ENCODE results near the gene ORM2.

The ORM2 gene

DNA sequence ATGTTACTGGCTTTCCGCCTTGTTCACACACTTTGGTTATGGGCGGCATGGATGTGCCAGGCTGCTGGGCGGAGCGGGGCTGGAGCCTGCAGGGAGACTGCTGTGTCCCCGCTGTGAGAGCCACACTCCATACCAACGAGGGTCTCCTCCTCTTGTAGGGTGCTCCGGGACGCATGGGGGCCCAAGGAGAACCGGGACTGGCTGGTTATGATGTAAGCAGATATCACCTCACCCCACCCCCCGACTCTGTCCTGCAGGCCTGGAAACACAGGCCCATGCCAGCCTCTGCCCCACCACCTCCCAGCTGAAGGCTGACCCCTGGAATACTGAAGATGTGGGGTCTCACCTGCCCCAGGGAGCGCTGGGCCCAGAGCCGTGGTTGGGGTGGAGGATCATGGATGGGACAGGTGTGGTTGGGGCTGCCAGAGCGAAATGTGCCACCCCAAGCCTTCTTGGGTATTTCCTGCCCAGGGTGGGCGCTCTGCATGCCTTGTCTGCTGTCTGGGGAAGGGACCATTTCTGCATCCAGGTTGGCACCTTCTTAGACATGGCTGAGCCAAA, 46.0 kb upstream of the ORM2 start:
- H3K9me3 ChIP-seq (ENCODE audit: insufficient read depth, low read depth, low read length) = no peaks in the 10 kb centered on the region
- no peaks in the 10 kb centered on the region for H3K4me1 ChIP-seq (ENCODE audit: insufficient read depth, low read length, poor library complexity, severe bottlenecking)
- H3K9ac ChIP-seq (ENCODE audit: low read depth, low read length, poor library complexity, severe bottlenecking) = no peak overlapping the region
- no peak overlapping the region for H3K4me2 ChIP-seq (ENCODE audit: low read depth, low read length, poor library complexity, severe bottlenecking)
- no peaks in the 10 kb centered on the region for H4K20me1 ChIP-seq (ENCODE audit: insufficient read depth, low read length, poor library complexity, severe bottlenecking)
- H3K27me3 ChIP-seq (ENCODE audit: insufficient read depth, low read length, poor library complexity, severe bottlenecking) = no peaks in the 10 kb centered on the region
- H3K36me3 ChIP-seq (ENCODE audit: insufficient read depth, low read length) = no peaks in the 10 kb centered on the region
- no peak for TF ChIP-seq EZH2phosphoT487 (IDR thresholded peaks at IDR 0.05; ENCODE audit: borderline replicate concordance)
- TF ChIP-seq, protein P1, sequence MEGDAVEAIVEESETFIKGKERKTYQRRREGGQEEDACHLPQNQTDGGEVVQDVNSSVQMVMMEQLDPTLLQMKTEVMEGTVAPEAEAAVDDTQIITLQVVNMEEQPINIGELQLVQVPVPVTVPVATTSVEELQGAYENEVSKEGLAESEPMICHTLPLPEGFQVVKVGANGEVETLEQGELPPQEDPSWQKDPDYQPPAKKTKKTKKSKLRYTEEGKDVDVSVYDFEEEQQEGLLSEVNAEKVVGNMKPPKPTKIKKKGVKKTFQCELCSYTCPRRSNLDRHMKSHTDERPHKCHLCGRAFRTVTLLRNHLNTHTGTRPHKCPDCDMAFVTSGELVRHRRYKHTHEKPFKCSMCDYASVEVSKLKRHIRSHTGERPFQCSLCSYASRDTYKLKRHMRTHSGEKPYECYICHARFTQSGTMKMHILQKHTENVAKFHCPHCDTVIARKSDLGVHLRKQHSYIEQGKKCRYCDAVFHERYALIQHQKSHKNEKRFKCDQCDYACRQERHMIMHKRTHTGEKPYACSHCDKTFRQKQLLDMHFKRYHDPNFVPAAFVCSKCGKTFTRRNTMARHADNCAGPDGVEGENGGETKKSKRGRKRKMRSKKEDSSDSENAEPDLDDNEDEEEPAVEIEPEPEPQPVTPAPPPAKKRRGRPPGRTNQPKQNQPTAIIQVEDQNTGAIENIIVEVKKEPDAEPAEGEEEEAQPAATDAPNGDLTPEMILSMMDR (conservative IDR thresholded peaks at IDR 0.05; ENCODE audit: low read length) = no peak
- no peaks in the 10 kb centered on the region for H3K79me2 ChIP-seq (ENCODE audit: insufficient read depth, low read length)
- H3K9me2 ChIP-seq (replicated peaks; ENCODE audit: low read depth, low read length) = no peaks in the 10 kb centered on the region
- no peaks in the 10 kb centered on the region for H3F3A ChIP-seq (ENCODE audit: low read depth)
- H2AFZ ChIP-seq (ENCODE audit: low read length) = no peak overlapping the region
- H3K4me3 ChIP-seq (ENCODE audit: low read length, poor library complexity, severe bottlenecking) = no peak overlapping the region

GRCh38 chr9:114284316-114285060, 45.2 kb upstream of the ORM2 start:
- H3K9ac ChIP-seq (ENCODE audit: low read depth, low read length, poor library complexity, severe bottlenecking) = no peak overlapping the region
- H3K9me3 ChIP-seq (ENCODE audit: insufficient read depth, low read depth, low read length) = no peaks in the 10 kb centered on the region
- no peak overlapping the region for H3K4me3 ChIP-seq (ENCODE audit: low read length, poor library complexity, severe bottlenecking)
- no peaks in the 10 kb centered on the region for H3F3A ChIP-seq (ENCODE audit: low read depth)
- H2AFZ ChIP-seq (ENCODE audit: low read length) = no peak overlapping the region
- H3K79me2 ChIP-seq (ENCODE audit: insufficient read depth, low read length) = no peaks in the 10 kb centered on the region
- H3K4me1 ChIP-seq (ENCODE audit: insufficient read depth, low read length, poor library complexity, severe bottlenecking) = no peaks in the 10 kb centered on the region
- H3K36me3 ChIP-seq (ENCODE audit: insufficient read depth, low read length) = no peaks in the 10 kb centered on the region
- H3K4me2 ChIP-seq (ENCODE audit: low read depth, low read length, poor library complexity, severe bottlenecking) = no peak overlapping the region
- H3K9me2 ChIP-seq (replicated peaks; ENCODE audit: low read depth, low read length) = no peaks in the 10 kb centered on the region
- TF ChIP-seq, protein P1 (conservative IDR thresholded peaks at IDR 0.05; ENCODE audit: low read length) = no peak
- no peaks in the 10 kb centered on the region for H3K27me3 ChIP-seq (ENCODE audit: insufficient read depth, low read length, poor library complexity, severe bottlenecking)
- H4K20me1 ChIP-seq (ENCODE audit: insufficient read depth, low read length, poor library complexity, severe bottlenecking) = no peaks in the 10 kb centered on the region

GRCh38 chr9:114285166-114285867, 44.4 kb upstream of the ORM2 start:
- TF ChIP-seq, protein P1 (conservative IDR thresholded peaks at IDR 0.05; ENCODE audit: low read length) = no peak
- no peak for TF ChIP-seq EZH2phosphoT487 (IDR thresholded peaks at IDR 0.05; ENCODE audit: borderline replicate concordance)
- no peaks in the 10 kb centered on the region for H3K79me2 ChIP-seq (ENCODE audit: insufficient read depth, low read length)
- H3K4me2 ChIP-seq (ENCODE audit: low read depth, low read length, poor library complexity, severe bottlenecking) = no peak overlapping the region
- no peaks in the 10 kb centered on the region for H3K9me2 ChIP-seq (replicated peaks; ENCODE audit: low read depth, low read length)
- no peaks in the 10 kb centered on the region for H3F3A ChIP-seq (ENCODE audit: low read depth)
- no peak overlapping the region for H3K4me3 ChIP-seq (ENCODE audit: low read length, poor library complexity, severe bottlenecking)
- no peaks in the 10 kb centered on the region for H3K4me1 ChIP-seq (ENCODE audit: insufficient read depth, low read length, poor library complexity, severe bottlenecking)
- no peak overlapping the region for H2AFZ ChIP-seq (ENCODE audit: low read length)
- H3K27me3 ChIP-seq (ENCODE audit: insufficient read depth, low read length, poor library complexity, severe bottlenecking) = no peaks in the 10 kb centered on the region
- no peaks in the 10 kb centered on the region for H4K20me1 ChIP-seq (ENCODE audit: insufficient read depth, low read length, poor library complexity, severe bottlenecking)
- no peaks in the 10 kb centered on the region for H3K36me3 ChIP-seq (ENCODE audit: insufficient read depth, low read length)
- H3K9me3 ChIP-seq (ENCODE audit: insufficient read depth, low read depth, low read length) = no peaks in the 10 kb centered on the region
- H3K9ac ChIP-seq (ENCODE audit: low read depth, low read length, poor library complexity, severe bottlenecking) = no peak overlapping the region

All from Loucy (cell line).